PC-9 (cell line): Measurements from ENCODE around the gene RIMBP2. TPM values are rescaled to one million over a fixed set of nuclear protein-coding genes. Genes with fewer than 3 reads are reported as not detected.

Source experiments
- BruUV-seq: library from RNA; stranded (reverse); fragments of 400-500 nt; replicated peaks from 2 replicates; lab custom pipeline; 2021; lab: Mats Ljungman, UMichigan
- CTCF ChIA-PET: fragments of 300-600 bp; sonication (Branson Sonifier 250); formaldehyde crosslinking; loops from one replicate; lab custom pipeline; 2022; ENCODE audit warnings: antibody characterized with exemption; lab: Charles Lee
- POLR2A ChIA-PET: fragments of 300-600 bp; sonication (Branson Sonifier 250); formaldehyde crosslinking; loops from one replicate; lab custom pipeline; 2022; ENCODE audit warnings: antibody characterized with exemption; ENCODE audit not compliant: unreplicated experiment; lab: Charles Lee
- DNase-seq, 2 experiments: peaks; one replicate each; pipeline versions ENCODE4 v3.0.0 to v3.0.0-alpha.2; 2015 to 2022; ENCODE audit warnings: mixed read lengths in 1 of 2
- H2AFZ ChIP-seq: fragments of 200-600 bp; sonication (generic); 2 replicates; pipeline ENCODE4 v1.8.1; 2017; ENCODE audit warnings: antibody characterized with exemption
- H3F3A ChIP-seq: fragments of 200-600 bp; sonication (generic); 2 replicates; pipeline ENCODE4 v1.8.1; 2017; ENCODE audit warnings: antibody characterized with exemption, mild to moderate bottlenecking, low read depth; ENCODE audit not compliant: insufficient read depth
- H3K27ac ChIP-seq: fragments of 200-600 bp; sonication (generic); 2 replicates; pipeline ENCODE4 v1.6.1; 2016; ENCODE audit warnings: mixed run types
- H3K27me3 ChIP-seq: fragments of 200-600 bp; sonication (generic); 2 replicates; pipeline ENCODE4 v1.6.1; 2016; ENCODE audit warnings: low read depth, mixed run types; ENCODE audit not compliant: insufficient read depth
- H3K36me3 ChIP-seq: fragments of 200-600 bp; sonication (generic); 2 replicates; pipeline ENCODE4 v1.6.1; 2016; ENCODE audit warnings: low read depth, mixed run types
- H3K4me1 ChIP-seq: fragments of 200-600 bp; sonication (generic); replicated peaks from 2 replicates; pipeline ENCODE4 v1.6.1; 2016; ENCODE audit warnings: mixed run types; ENCODE audit not compliant: insufficient read depth
- H3K4me2 ChIP-seq: fragments of 200-600 bp; sonication (generic); 2 replicates; pipeline ENCODE4 v1.6.1; 2017; ENCODE audit warnings: mixed run types
- H3K4me3 ChIP-seq: fragments of 200-600 bp; sonication (generic); 2 replicates; pipeline ENCODE4 v1.6.1; 2016; ENCODE audit warnings: mixed run types
- H3K79me2 ChIP-seq: fragments of 200-600 bp; sonication (generic); 2 replicates; pipeline ENCODE4 v1.6.1; 2017; ENCODE audit warnings: low read depth, mixed run types
- H3K9me2 ChIP-seq: fragments of 200-600 bp; sonication (generic); 2 replicates; pipeline ENCODE4 v1.8.1; 2017; ENCODE audit warnings: mild to moderate bottlenecking; ENCODE audit not compliant: insufficient read depth
- H3K9me3 ChIP-seq: fragments of 200-600 bp; sonication (generic); 2 replicates; pipeline ENCODE4 v1.8.1; 2016; ENCODE audit warnings: low read depth; ENCODE audit not compliant: insufficient read depth
- H4K20me1 ChIP-seq: fragments of 200-600 bp; sonication (generic); 2 replicates; pipeline ENCODE4 v1.8.1; 2017; ENCODE audit not compliant: insufficient read depth
- EZH2 ChIP-seq: fragments of 200-600 bp; sonication (generic); IDR thresholded peaks from 2 replicates; pipeline ENCODE4 v1.8.0; 2017; ENCODE audit warnings: antibody characterized with exemption, low read depth
- intact Hi-C: fragments of 100-400 bp; cut with micrococcal nuclease; formaldehyde crosslinking; loops from one replicate; pipeline ENCODE4 v1.10.0; 2022; ENCODE audit not compliant: unreplicated experiment
- total RNA-seq: library from RNA; stranded (reverse); gene quantifications from 2 replicates; pipeline ENCODE4 v1.2.3, GENCODE V29; 2021
- TF ChIP-seq, protein P1 (sequence below): fragments of 200-600 bp; sonication (generic); conservative IDR thresholded peaks from 2 replicates; pipeline ENCODE4 v1.6.1; 2017; ENCODE audit warnings: mixed run types, antibody characterized with exemption, mild to moderate bottlenecking, moderate library complexity

RIMBP2 gene
- total RNA-seq, 1 experiment from 2014 or later: not detected

DNA sequence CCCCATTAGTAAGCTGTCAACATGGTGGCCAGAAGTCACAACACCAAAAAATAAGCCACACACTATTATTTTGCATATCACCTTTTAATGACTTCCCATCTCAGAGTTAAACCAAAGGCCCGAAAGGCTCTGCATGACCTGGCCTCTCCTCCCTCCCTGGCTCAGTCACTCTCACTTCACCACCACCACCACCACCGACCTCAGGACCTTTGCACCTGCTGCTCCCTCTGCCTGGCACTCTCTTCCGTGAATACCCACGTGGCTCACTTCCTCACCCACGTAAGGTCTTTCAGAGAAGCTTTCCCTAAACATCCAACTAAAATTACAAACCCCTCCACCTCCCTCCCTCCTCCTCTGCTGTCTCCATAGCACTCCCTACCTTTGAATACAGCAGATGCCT, 134.3 kb downstream of the RIMBP2 start:
- Histone ChIP-seq H3K9me2 (no peaks in the 10 kb centered on the region), H3K4me3 (no peak overlapping the region), H3K79me2 (no peaks in the 10 kb centered on the region), H2AFZ (no peak overlapping the region), H3F3A (no peaks in the 10 kb centered on the region), H3K9me3 (no peaks in the 10 kb centered on the region), H3K27me3 (peaks cover 25% of the 10 kb centered on the region), H4K20me1 (no peaks in the 10 kb centered on the region), H3K4me2 (no peak overlapping the region), H3K4me1 (no peaks in the 10 kb centered on the region), H3K36me3 (no peaks in the 10 kb centered on the region), H3K27ac (no peak overlapping the region)
- intact Hi-C loops: no loop called here
- TF ChIP-seq EZH2: no peak
- TF ChIP-seq, protein P1, sequence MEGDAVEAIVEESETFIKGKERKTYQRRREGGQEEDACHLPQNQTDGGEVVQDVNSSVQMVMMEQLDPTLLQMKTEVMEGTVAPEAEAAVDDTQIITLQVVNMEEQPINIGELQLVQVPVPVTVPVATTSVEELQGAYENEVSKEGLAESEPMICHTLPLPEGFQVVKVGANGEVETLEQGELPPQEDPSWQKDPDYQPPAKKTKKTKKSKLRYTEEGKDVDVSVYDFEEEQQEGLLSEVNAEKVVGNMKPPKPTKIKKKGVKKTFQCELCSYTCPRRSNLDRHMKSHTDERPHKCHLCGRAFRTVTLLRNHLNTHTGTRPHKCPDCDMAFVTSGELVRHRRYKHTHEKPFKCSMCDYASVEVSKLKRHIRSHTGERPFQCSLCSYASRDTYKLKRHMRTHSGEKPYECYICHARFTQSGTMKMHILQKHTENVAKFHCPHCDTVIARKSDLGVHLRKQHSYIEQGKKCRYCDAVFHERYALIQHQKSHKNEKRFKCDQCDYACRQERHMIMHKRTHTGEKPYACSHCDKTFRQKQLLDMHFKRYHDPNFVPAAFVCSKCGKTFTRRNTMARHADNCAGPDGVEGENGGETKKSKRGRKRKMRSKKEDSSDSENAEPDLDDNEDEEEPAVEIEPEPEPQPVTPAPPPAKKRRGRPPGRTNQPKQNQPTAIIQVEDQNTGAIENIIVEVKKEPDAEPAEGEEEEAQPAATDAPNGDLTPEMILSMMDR: no peak
- ChIA-PET POLR2A (no interaction called here), CTCF (no interaction called here)
- no peak for DNase-seq
- BruUV-seq: no TSS peak

DNA sequence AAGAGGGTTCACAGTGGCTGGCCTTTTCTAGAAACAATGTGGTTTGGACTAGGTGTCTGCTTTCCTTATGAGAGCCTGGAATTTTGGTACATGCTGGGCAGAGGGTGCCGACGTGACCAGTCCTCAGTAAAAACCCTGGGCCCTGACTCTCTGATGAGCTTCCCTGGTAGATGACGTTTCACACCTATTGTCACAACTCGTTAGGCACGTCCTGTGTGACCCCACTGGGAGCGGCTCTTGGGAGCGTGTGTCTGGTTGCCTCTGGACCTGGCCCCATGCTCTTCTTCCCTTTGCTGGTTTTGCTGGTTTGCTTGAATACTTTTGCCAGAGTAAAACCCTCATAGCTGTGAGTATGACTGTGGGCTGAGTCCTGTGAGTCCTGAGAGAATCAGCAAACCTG, 136.9 kb downstream of the RIMBP2 start:
- no peak overlapping the region for H3K27ac ChIP-seq
- no peaks in the 10 kb centered on the region for H3F3A ChIP-seq
- no peaks in the 10 kb centered on the region for H3K9me2 ChIP-seq
- BruUV-seq: no TSS peak
- H3K36me3 ChIP-seq: no peaks in the 10 kb centered on the region
- TF ChIP-seq, protein P1: no peak
- no peak for TF ChIP-seq EZH2
- no peaks in the 10 kb centered on the region for H3K79me2 ChIP-seq
- ChIA-PET POLR2A (no interaction called here), CTCF (no interaction called here)
- no peaks in the 10 kb centered on the region for H4K20me1 ChIP-seq
- intact Hi-C loops: no loop called here
- peaks cover 44% of the 10 kb centered on the region for H3K27me3 ChIP-seq
- H3K4me3 ChIP-seq: no peak overlapping the region
- H3K9me3 ChIP-seq: no peaks in the 10 kb centered on the region
- H3K4me1 ChIP-seq: no peaks in the 10 kb centered on the region
- no peak overlapping the region for H2AFZ ChIP-seq
- no peak overlapping the region for H3K4me2 ChIP-seq
- DNase-seq: no peak

DNA sequence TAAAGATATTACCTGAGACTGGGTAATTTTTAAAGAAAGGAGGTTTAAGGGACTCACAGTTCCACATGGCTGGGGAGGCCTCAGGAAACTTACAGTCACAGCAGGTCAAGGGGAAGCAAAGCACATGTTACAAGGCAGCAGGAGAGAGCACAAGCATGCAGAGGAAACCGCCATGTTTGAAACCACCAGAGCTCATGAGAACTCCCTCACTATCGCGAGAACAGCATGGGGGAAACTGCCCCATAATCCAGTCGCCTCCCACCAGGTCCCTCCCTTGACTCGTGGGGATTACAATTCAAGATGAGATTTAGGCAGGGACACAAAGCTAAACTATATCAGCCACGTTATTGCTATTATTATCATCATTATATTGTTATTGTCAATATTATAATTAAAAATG, 138.7 kb downstream of the RIMBP2 start:
- Histone ChIP-seq H3K4me3 (no peak overlapping the region), H3K79me2 (no peaks in the 10 kb centered on the region), H3F3A (no peaks in the 10 kb centered on the region), H3K27me3 (peaks cover 60% of the 10 kb centered on the region), H3K9me2 (no peaks in the 10 kb centered on the region), H3K9me3 (no peaks in the 10 kb centered on the region), H4K20me1 (no peaks in the 10 kb centered on the region), H3K27ac (no peak overlapping the region), H3K4me2 (no peak overlapping the region), H3K4me1 (no peaks in the 10 kb centered on the region), H3K36me3 (no peaks in the 10 kb centered on the region), H2AFZ (no peak overlapping the region)
- ChIA-PET POLR2A (no interaction called here), CTCF (no interaction called here)
- no TSS peak for BruUV-seq
- TF ChIP-seq EZH2: no peak
- TF ChIP-seq, protein P1: no peak
- DNase-seq: no peak
- intact Hi-C loops: no loop called here
